Gastroesophageal sphincter (tissue), 4 donors: Measurements from ENCODE around the gene VSTM2L. TPM values are rescaled to one million over a fixed set of nuclear protein-coding genes. Genes with fewer than 3 reads are reported as not detected.

ENCODE experiments used
- ATAC-seq: fragments of 150-250 bp; one replicate; pipeline ENCODE4 v1.9.1; 2016; ENCODE audit warnings: mild to moderate bottlenecking, moderate library complexity
- H3K27ac ChIP-seq, 4 donors: fragments of 200-600 bp; sonication (generic) in 3 of 4; 1 replicate in 3 of 4; 2 replicates in 1 of 4; pipeline ENCODE4 v1.5.1; 2016 to 2019
- H3K27me3 ChIP-seq: fragments of 200-600 bp; sonication (generic); one replicate; pipeline ENCODE4 v1.5.1; 2019
- H3K36me3 ChIP-seq, 2 donors: fragments of 200-600 bp; sonication (generic); one replicate each; pipeline ENCODE4 v1.5.1; 2019; ENCODE audit warnings: control low read depth in 1 of 2
- H3K4me1 ChIP-seq, 3 donors: fragments of 200-600 bp; sonication (generic); 1 replicate in 2 of 3; 2 replicates in 1 of 3; pipeline ENCODE4 v1.5.1; 2016 to 2019; ENCODE audit warnings: control low read depth in 2 of 3
- H3K4me3 ChIP-seq, 2 donors: fragments of 200-600 bp; sonication (generic); one replicate each; pipeline ENCODE4 v1.5.1; 2019; ENCODE audit warnings: mild to moderate bottlenecking in 1 of 2, moderate library complexity in 1 of 2
- H3K9me3 ChIP-seq, 3 donors: fragments of 200-600 bp; sonication (generic); one replicate each; pipeline ENCODE4 v1.5.1; 2017 to 2019; ENCODE audit warnings: control low read depth in 2 of 3
- EP300 ChIP-seq: sonication (generic); formaldehyde crosslinking; IDR thresholded peaks from one replicate; pipeline ENCODE4 v1.6.1; 2017; ENCODE audit warnings: antibody characterized with exemption, mild to moderate bottlenecking
- POLR2A ChIP-seq, 2 donors: fragments of 450-650 bp; IDR thresholded peaks; one replicate each; pipeline ENCODE4 v1.6.1; 2017; ENCODE audit warnings: antibody characterized with exemption in 2 of 2, mild to moderate bottlenecking in 2 of 2, moderate library complexity in 1 of 2
- POLR2AphosphoS5 ChIP-seq: sonication (generic); formaldehyde crosslinking; IDR thresholded peaks from one replicate; pipeline ENCODE4 v1.6.1; 2017; ENCODE audit warnings: antibody characterized with exemption
- WGBS, 2 donors: methylation state at CpG; one replicate each; pipeline ENCODE4 v1.1.5; 2018; ENCODE audit warnings: low coverage in 1 of 2; 5-methylcytosine and 5-hydroxymethylcytosine counted together
- total RNA-seq, 4 donors: library from RNA; depleted of rRNA; stranded (reverse); fragments of >200 nt; gene quantifications; one replicate each; pipeline ENCODE4 v1.1.0, GENCODE V29; 2016
- TF ChIP-seq, protein P1 (sequence below), 4 experiments: fragments of 200-600 bp in 2 of 4; fragments of 450-650 bp in 2 of 4; sonication (generic) in 1 of 4; IDR thresholded peaks; one replicate each; pipeline ENCODE4 v1.5.1; 2017 to 2019; ENCODE audit warnings: antibody characterized with exemption in 4 of 4, mild to moderate bottlenecking in 2 of 4, moderate library complexity in 2 of 4

Gene VSTM2L
- total RNA-seq, 4 donors from 2014 or later = 0.94 to 8.5 (median 7.0) TPM

- Histone ChIP-seq H3K4me3 (no peak overlapping the region), H3K9me3 (no peaks in the 10 kb centered on the region), H3K4me1 (peaks cover 0 to 57% (median 17%) of the 10 kb centered on the region in 3 donors), H3K27me3 (peaks cover 72% of the 10 kb centered on the region), H3K27ac (no peak overlapping the region), H3K36me3 (no peaks in the 10 kb centered on the region)
- TF ChIP-seq EP300 (no peak), POLR2A (IDR thresholded peaks at IDR 0.05) (no peak), POLR2AphosphoS5 (no peak)
- TF ChIP-seq, protein P1, sequence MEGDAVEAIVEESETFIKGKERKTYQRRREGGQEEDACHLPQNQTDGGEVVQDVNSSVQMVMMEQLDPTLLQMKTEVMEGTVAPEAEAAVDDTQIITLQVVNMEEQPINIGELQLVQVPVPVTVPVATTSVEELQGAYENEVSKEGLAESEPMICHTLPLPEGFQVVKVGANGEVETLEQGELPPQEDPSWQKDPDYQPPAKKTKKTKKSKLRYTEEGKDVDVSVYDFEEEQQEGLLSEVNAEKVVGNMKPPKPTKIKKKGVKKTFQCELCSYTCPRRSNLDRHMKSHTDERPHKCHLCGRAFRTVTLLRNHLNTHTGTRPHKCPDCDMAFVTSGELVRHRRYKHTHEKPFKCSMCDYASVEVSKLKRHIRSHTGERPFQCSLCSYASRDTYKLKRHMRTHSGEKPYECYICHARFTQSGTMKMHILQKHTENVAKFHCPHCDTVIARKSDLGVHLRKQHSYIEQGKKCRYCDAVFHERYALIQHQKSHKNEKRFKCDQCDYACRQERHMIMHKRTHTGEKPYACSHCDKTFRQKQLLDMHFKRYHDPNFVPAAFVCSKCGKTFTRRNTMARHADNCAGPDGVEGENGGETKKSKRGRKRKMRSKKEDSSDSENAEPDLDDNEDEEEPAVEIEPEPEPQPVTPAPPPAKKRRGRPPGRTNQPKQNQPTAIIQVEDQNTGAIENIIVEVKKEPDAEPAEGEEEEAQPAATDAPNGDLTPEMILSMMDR (IDR thresholded peaks at IDR 0.05) = no peak
- no peak for ATAC-seq
- 57 to 65% methylated on average over 5 to 8 of the region's 16 CpGs for WGBS, 2 donors
Measured at GRCh38 chr20:37905671-37906613, 3.0 kb downstream of the VSTM2L start.

GRCh38 chr20:37907330-37907676 is 4.4 kb downstream of the VSTM2L start:
- Histone ChIP-seq H3K4me3 (no peak overlapping the region), H3K9me3 (no peaks in the 10 kb centered on the region), H3K4me1 (peaks cover 0 to 59% (median 14%) of the 10 kb centered on the region in 3 donors), H3K36me3 (no peaks in the 10 kb centered on the region), H3K27me3 (peaks cover 72% of the 10 kb centered on the region), H3K27ac (peak overlapping the region in 2 of 4 donors; percentile 47 to 69)
- 81% methylated on average over 2 of the region's 3 CpGs; no CpG with 5 or more reads in 1 of the 2 donors for WGBS, 2 donors
- no peak for ATAC-seq
- no peak for TF ChIP-seq POLR2AphosphoS5
- no peak for TF ChIP-seq EP300
- TF ChIP-seq, protein P1 (IDR thresholded peaks at IDR 0.05) = no peak
- TF ChIP-seq POLR2A (IDR thresholded peaks at IDR 0.05) = no peak

DNA sequence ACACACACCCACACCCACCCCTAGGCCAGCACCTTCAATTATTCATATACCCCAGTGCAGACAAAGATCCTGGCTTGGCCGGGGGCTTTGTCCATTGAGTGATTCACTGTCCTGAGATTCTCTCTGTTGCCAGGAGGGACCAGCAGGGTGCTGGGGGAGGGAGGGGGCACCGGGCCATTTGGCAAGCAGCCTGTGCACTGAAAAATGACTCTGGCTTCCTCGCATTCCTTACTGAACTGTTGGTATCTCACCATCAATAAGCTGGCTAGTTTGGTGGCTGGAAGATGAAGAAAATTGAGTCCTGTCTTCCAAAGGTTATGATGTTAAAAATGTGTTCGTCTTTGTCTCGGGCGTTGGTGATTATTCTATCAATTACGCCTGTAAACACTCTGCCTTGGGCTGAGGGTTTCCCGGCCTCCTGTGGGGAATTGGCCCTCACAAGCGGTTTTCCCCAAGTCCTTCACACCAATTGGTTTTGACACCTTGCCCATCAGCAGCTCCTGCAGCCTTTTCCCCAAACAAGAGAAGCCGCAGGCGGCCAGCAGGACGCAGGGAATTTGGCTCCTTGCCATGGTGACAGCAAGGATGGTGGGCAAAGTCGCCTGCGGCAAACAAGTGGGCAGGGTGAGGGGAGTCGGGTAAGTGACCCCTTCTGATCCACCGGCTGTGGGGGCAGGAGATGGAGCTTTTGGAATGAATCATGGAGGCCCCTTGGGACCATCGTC is 4.9 kb downstream of the VSTM2L start:
- WGBS, 2 donors = 14 to 27% methylated on average over 5 of the region's 17 CpGs
- TF ChIP-seq, protein P1 (IDR thresholded peaks at IDR 0.05) = no peak
- TF ChIP-seq POLR2A (IDR thresholded peaks at IDR 0.05) = no peak
- no peak for TF ChIP-seq POLR2AphosphoS5
- TF ChIP-seq EP300 = no peak
- Histone ChIP-seq H3K27me3 (peaks cover 72% of the 10 kb centered on the region), H3K4me1 (peaks cover 0 to 58% (median 9%) of the 10 kb centered on the region in 3 donors), H3K4me3 (no peak overlapping the region), H3K27ac (peak overlapping the region in 2 of 4 donors; percentile 47 to 69), H3K9me3 (no peaks in the 10 kb centered on the region), H3K36me3 (no peaks in the 10 kb centered on the region)
- no peak for ATAC-seq

GRCh38 chr20:37911261-37911660 is 8.3 kb downstream of the VSTM2L start:
- Histone ChIP-seq H3K4me3 (no peak overlapping the region), H3K36me3 (no peaks in the 10 kb centered on the region), H3K4me1 (peaks cover 0 to 50% (median 19%) of the 10 kb centered on the region in 3 donors), H3K27me3 (peaks cover 72% of the 10 kb centered on the region), H3K9me3 (no peaks in the 10 kb centered on the region), H3K27ac (no peak overlapping the region)
- no peak for TF ChIP-seq EP300
- TF ChIP-seq, protein P1 (IDR thresholded peaks at IDR 0.05) = no peak
- TF ChIP-seq POLR2A (IDR thresholded peaks at IDR 0.05) = no peak
- TF ChIP-seq POLR2AphosphoS5 = no peak
- no peak for ATAC-seq
- WGBS, 2 donors = 66 to 79% methylated on average over 2 to 7 of the region's 9 CpGs
